MM.1S (cell line): Measurements from ENCODE around the gene DEXI.

Experiments used
- EZH2phosphoT487 ChIP-seq: fragments of 300-600 bp; sonication (generic); IDR thresholded peaks from 2 replicates; pipeline ENCODE4 v1.6.1; 2018; ENCODE audit warnings: antibody characterized with exemption, low read length
- TF ChIP-seq, protein P1 (sequence below): fragments of 300-600 bp; sonication (generic); IDR thresholded peaks from 2 replicates; pipeline ENCODE4 v1.5.1; 2016; ENCODE audit warnings: antibody characterized with exemption, low read length, mixed read lengths

DNA sequence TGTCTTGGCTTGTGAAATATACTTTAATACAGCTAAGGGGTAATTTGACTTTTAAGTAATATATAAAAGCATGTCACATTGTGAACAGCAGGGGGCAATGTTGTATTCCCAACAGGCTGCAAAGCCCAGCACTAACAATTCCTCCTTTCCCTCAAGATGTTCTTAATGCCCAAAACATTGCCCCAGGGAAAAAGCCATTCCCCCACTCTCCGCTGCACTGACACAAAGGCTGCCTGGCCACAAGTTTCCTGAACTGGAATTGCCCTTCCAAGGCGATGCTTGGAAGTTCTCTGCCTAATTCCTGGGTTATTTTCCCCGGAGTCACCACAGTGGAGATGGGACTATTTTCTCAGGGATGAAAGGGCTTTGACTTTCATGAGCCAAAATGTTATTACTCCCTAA lies 29.3 kb upstream of the DEXI start:
- TF ChIP-seq, protein P1, sequence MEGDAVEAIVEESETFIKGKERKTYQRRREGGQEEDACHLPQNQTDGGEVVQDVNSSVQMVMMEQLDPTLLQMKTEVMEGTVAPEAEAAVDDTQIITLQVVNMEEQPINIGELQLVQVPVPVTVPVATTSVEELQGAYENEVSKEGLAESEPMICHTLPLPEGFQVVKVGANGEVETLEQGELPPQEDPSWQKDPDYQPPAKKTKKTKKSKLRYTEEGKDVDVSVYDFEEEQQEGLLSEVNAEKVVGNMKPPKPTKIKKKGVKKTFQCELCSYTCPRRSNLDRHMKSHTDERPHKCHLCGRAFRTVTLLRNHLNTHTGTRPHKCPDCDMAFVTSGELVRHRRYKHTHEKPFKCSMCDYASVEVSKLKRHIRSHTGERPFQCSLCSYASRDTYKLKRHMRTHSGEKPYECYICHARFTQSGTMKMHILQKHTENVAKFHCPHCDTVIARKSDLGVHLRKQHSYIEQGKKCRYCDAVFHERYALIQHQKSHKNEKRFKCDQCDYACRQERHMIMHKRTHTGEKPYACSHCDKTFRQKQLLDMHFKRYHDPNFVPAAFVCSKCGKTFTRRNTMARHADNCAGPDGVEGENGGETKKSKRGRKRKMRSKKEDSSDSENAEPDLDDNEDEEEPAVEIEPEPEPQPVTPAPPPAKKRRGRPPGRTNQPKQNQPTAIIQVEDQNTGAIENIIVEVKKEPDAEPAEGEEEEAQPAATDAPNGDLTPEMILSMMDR: peak; percentile 70
- TF ChIP-seq EZH2phosphoT487: no peak
